Sigmoid colon (tissue), 7 donors: ENCODE data around the gene CHID1. TPM values are rescaled to one million over a fixed set of nuclear protein-coding genes. Genes with fewer than 3 reads are reported as not detected.

Experiments used
- DNase-seq: peaks from one replicate; pipeline ENCODE4 v3.0.0-alpha.2; 2019
- H3K27ac ChIP-seq, 4 donors: fragments of 200-600 bp; sonication (generic); one replicate each; pipeline ENCODE4 v1.5.1; 2016 to 2019; ENCODE audit warnings: mild to moderate bottlenecking in 1 of 4
- H3K27me3 ChIP-seq, 3 donors: fragments of 200-600 bp; sonication (generic); one replicate each; pipeline ENCODE4 v1.5.1; 2019; ENCODE audit warnings: mild to moderate bottlenecking in 1 of 3
- H3K36me3 ChIP-seq, 4 donors: fragments of 200-600 bp; sonication (generic); one replicate each; pipeline ENCODE4 v1.5.1; 2016 to 2019
- H3K4me1 ChIP-seq, 4 donors: fragments of 200-600 bp; sonication (generic); one replicate each; pipeline ENCODE4 v1.5.1; 2017 to 2019
- H3K4me3 ChIP-seq, 4 donors: fragments of 200-600 bp; sonication (generic); one replicate each; pipeline ENCODE4 v1.5.1; 2017 to 2019; ENCODE audit warnings: mild to moderate bottlenecking in 2 of 4, moderate library complexity in 1 of 4
- H3K9me3 ChIP-seq, 4 donors: fragments of 200-600 bp in 3 of 4; sonication (generic) in 3 of 4; one replicate each; pipeline versions ENCODE4 v1.5.1 to v1.6.1; 2013 to 2019
- CTCF ChIP-seq, 4 experiments: fragments of 450-650 bp in 3 of 4; fragments of 200-600 bp in 1 of 4; IDR thresholded peaks; one replicate each; pipeline ENCODE4 v1.5.1; 2016 to 2019; ENCODE audit warnings: antibody characterized with exemption in 4 of 4, mild to moderate bottlenecking in 3 of 4, moderate library complexity in 2 of 4
- EP300 ChIP-seq, 4 donors: sonication (generic); formaldehyde crosslinking; IDR thresholded peaks; one replicate each; pipeline ENCODE4 v1.6.1; 2017; ENCODE audit warnings: antibody characterized with exemption in 4 of 4
- POLR2A ChIP-seq, 2 donors: fragments of 450-650 bp; IDR thresholded peaks; one replicate each; pipeline ENCODE4 v1.6.1; 2016; ENCODE audit warnings: antibody characterized with exemption in 2 of 2, mild to moderate bottlenecking in 2 of 2, moderate library complexity in 2 of 2
- POLR2AphosphoS5 ChIP-seq, 4 donors: sonication (generic); formaldehyde crosslinking; IDR thresholded peaks; one replicate each; pipeline ENCODE4 v1.6.1; 2017; ENCODE audit warnings: antibody characterized with exemption in 4 of 4
- WGBS, 2 donors: extraction: QIAGEN DNeasy Blood & Tissue Kit; methylation state at CpG; one replicate each; pipeline ENCODE4 v1.1.7; 2013; 5-methylcytosine and 5-hydroxymethylcytosine counted together
- intact Hi-C: fragments of 100-400 bp; cut with DNase I; formaldehyde crosslinking; loops from one replicate; pipeline ENCODE4 v1.15.1; 2023
- polyA plus RNA-seq, 3 donors: library from polyadenylated mRNA; stranded (reverse); fragments of 200-250 nt; gene quantifications; one replicate each; pipeline ENCODE4 v1.2.3, GENCODE V29; 2013
- total RNA-seq, 4 donors: library from RNA; depleted of rRNA; stranded (reverse); fragments of >200 nt; gene quantifications; one replicate each; pipeline ENCODE4 v1.1.0, GENCODE V29; 2016
- donor health status: healthy with polysubstance abuse.
- donor health status: Bipolar disorder and iron deficiency.
- donor health status: healthy.

Gene CHID1
- total and polyA plus RNA-seq, 7 donors = 16.9 to 52.3 (median 47.1) TPM

GRCh38 chr11:907668-908067, 2.9 kb downstream of the CHID1 start:
- 83 to 95% methylated on average over 2 of the region's 2 CpGs for WGBS, 2 donors
- DNase-seq = no peak
- Histone ChIP-seq H3K4me1 (peaks cover 0 to 27% (median 18%) of the 10 kb centered on the region in 4 donors), H3K9me3 (no peaks in the 10 kb centered on the region), H3K36me3 (peaks cover 0 to 24% (median 18%) of the 10 kb centered on the region in 4 donors), H3K4me3 (no peak overlapping the region), H3K27ac (no peak overlapping the region), H3K27me3 (no peaks in the 10 kb centered on the region)
- no peak for TF ChIP-seq EP300 (IDR thresholded peaks at IDR 0.05)
- TF ChIP-seq POLR2AphosphoS5 (IDR thresholded peaks at IDR 0.05) = no peak
- no peak for TF ChIP-seq POLR2A (IDR thresholded peaks at IDR 0.05)
- TF ChIP-seq CTCF (IDR thresholded peaks at IDR 0.05) = no peak
- intact Hi-C loops = no loop called here

GRCh38 chr11:905952-906351, 4.7 kb downstream of the CHID1 start:
- no peaks in the 10 kb centered on the region for H3K27me3 ChIP-seq
- peaks cover under 1 to 41% (median 32%) of the 10 kb centered on the region in 4 donors for H3K36me3 ChIP-seq
- intact Hi-C loops = no loop called here
- WGBS, 2 donors = 91 to 94% methylated on average over 7 of the region's 7 CpGs
- H3K4me1 ChIP-seq = peaks cover 0 to 13% (median 12%) of the 10 kb centered on the region in 4 donors
- no peaks in the 10 kb centered on the region for H3K9me3 ChIP-seq
- H3K27ac ChIP-seq = no peak overlapping the region
- no peak for DNase-seq
- TF ChIP-seq POLR2AphosphoS5 (IDR thresholded peaks at IDR 0.05) (no peak), CTCF (IDR thresholded peaks at IDR 0.05) (no peak), POLR2A (IDR thresholded peaks at IDR 0.05) (no peak), EP300 (IDR thresholded peaks at IDR 0.05) (no peak)
- H3K4me3 ChIP-seq = no peak overlapping the region

- TF ChIP-seq CTCF (IDR thresholded peaks at IDR 0.05) (no peak), POLR2AphosphoS5 (IDR thresholded peaks at IDR 0.05) (no peak), EP300 (IDR thresholded peaks at IDR 0.05) (no peak), POLR2A (IDR thresholded peaks at IDR 0.05) (no peak)
- H3K4me3 ChIP-seq = no peak overlapping the region
- H3K27me3 ChIP-seq = no peaks in the 10 kb centered on the region
- H3K4me1 ChIP-seq = peaks cover 0 to 3% (median 1%) of the 10 kb centered on the region in 4 donors
- peaks cover 17 to 57% (median 48%) of the 10 kb centered on the region in 4 donors for H3K36me3 ChIP-seq
- DNase-seq = no peak
- no peak overlapping the region for H3K27ac ChIP-seq
- intact Hi-C loops = no loop called here
- no peaks in the 10 kb centered on the region for H3K9me3 ChIP-seq
- 96% methylated on average over 7 of the region's 7 CpGs for WGBS, 2 donors
Observed at GRCh38 chr11:904380-904779, 6.2 kb downstream of the CHID1 start.

- Histone ChIP-seq H3K27me3 (no peaks in the 10 kb centered on the region), H3K4me3 (no peak overlapping the region), H3K4me1 (peaks cover 0 to 16% (median 13%) of the 10 kb centered on the region in 4 donors), H3K27ac (no peak overlapping the region), H3K36me3 (peaks cover 18 to 68% (median 51%) of the 10 kb centered on the region in 4 donors), H3K9me3 (no peaks in the 10 kb centered on the region)
- no peak for DNase-seq
- intact Hi-C loops = no loop called here
- TF ChIP-seq EP300 (IDR thresholded peaks at IDR 0.05) (no peak), POLR2A (IDR thresholded peaks at IDR 0.05) (no peak), CTCF (IDR thresholded peaks at IDR 0.05) (no peak), POLR2AphosphoS5 (IDR thresholded peaks at IDR 0.05) (no peak)
- 90 to 92% methylated on average over 19 of the region's 19 CpGs for WGBS, 2 donors
Observed at GRCh38 chr11:901452-902061, 9.1 kb downstream of the CHID1 start.

- no peaks in the 10 kb centered on the region for H3K9me3 ChIP-seq
- no peak for DNase-seq
- H3K4me1 ChIP-seq = peaks cover 0 to 16% (median 13%) of the 10 kb centered on the region in 4 donors
- H3K36me3 ChIP-seq = peaks cover 18 to 65% (median 51%) of the 10 kb centered on the region in 4 donors
- 90 to 96% methylated on average over 7 of the region's 7 CpGs for WGBS, 2 donors
- H3K27me3 ChIP-seq = no peaks in the 10 kb centered on the region
- H3K4me3 ChIP-seq = no peak overlapping the region
- no peak for TF ChIP-seq POLR2A (IDR thresholded peaks at IDR 0.05)
- no peak for TF ChIP-seq CTCF (IDR thresholded peaks at IDR 0.05)
- TF ChIP-seq EP300 (IDR thresholded peaks at IDR 0.05) = no peak
- no peak for TF ChIP-seq POLR2AphosphoS5 (IDR thresholded peaks at IDR 0.05)
- intact Hi-C loops = no loop called here
- H3K27ac ChIP-seq = no peak overlapping the region
Observed at GRCh38 chr11:900545-900944, 10.1 kb downstream of the CHID1 start.
